Esophagus muscularis mucosa (tissue), 4 donors: ENCODE results near the gene ASTE1. TPM values are rescaled to one million over a fixed set of nuclear protein-coding genes. Genes with fewer than 3 reads are reported as not detected.

ENCODE experiments used
- DNase-seq: peaks from one replicate; pipeline ENCODE4 v3.0.0-alpha.2; 2017; ENCODE audit errors: extremely low spot score
- H3K27ac ChIP-seq, 4 donors: fragments of 200-600 bp; sonication (generic); replicated peaks in 1 of 4; 1 replicate in 3 of 4; 2 replicates in 1 of 4; pipeline ENCODE4 v1.5.1; 2016 to 2019; ENCODE audit warnings: mild to moderate bottlenecking in 1 of 4
- H3K27me3 ChIP-seq, 4 donors: fragments of 200-600 bp; sonication (generic); one replicate each; pipeline versions ENCODE4 v1.5.1 to v1.6.0; 2016 to 2019
- H3K36me3 ChIP-seq, 4 donors: fragments of 200-600 bp; sonication (generic); one replicate each; pipeline ENCODE4 v1.5.1; 2016 to 2019
- H3K4me1 ChIP-seq, 4 donors: fragments of 200-600 bp; sonication (generic); one replicate each; pipeline ENCODE4 v1.5.1; 2016 to 2019
- H3K4me3 ChIP-seq, 4 donors: fragments of 200-600 bp; sonication (generic); 1 replicate in 2 of 4; 2 replicates in 2 of 4; pipeline ENCODE4 v1.5.1; 2016 to 2019; ENCODE audit warnings: mild to moderate bottlenecking in 4 of 4, moderate library complexity in 1 of 4
- H3K9me3 ChIP-seq, 4 donors: fragments of 200-600 bp; sonication (generic); 1 replicate in 3 of 4; 2 replicates in 1 of 4; pipeline ENCODE4 v1.5.1; 2016 to 2019
- CTCF ChIP-seq, 3 experiments: fragments of 200-600 bp in 2 of 3; fragments of 450-650 bp in 1 of 3; sonication (generic) in 2 of 3; IDR thresholded peaks; one replicate each; pipeline ENCODE4 v1.5.1; 2017 to 2019; ENCODE audit warnings: antibody characterized with exemption in 3 of 3, mild to moderate bottlenecking in 2 of 3, moderate library complexity in 1 of 3
- EP300 ChIP-seq: sonication (generic); formaldehyde crosslinking; IDR thresholded peaks from one replicate; pipeline ENCODE4 v1.6.1; 2017; ENCODE audit warnings: antibody characterized with exemption
- POLR2A ChIP-seq: fragments of 450-650 bp; IDR thresholded peaks from one replicate; pipeline ENCODE4 v1.6.1; 2017; ENCODE audit warnings: antibody characterized with exemption, moderate library complexity, mild to moderate bottlenecking, low read depth
- POLR2AphosphoS5 ChIP-seq, 2 donors: sonication (generic); formaldehyde crosslinking; IDR thresholded peaks; one replicate each; pipeline ENCODE4 v1.6.1; 2017; ENCODE audit warnings: antibody characterized with exemption in 2 of 2
- WGBS: methylation state at CpG from one replicate; pipeline ENCODE4 v1.1.5; 2018; 5-methylcytosine and 5-hydroxymethylcytosine counted together
- intact Hi-C: fragments of 100-400 bp; cut with DNase I; formaldehyde crosslinking; loops from one replicate; pipeline ENCODE4 v1.15.1; 2023
- total RNA-seq, 4 donors: library from RNA; depleted of rRNA; stranded (reverse); fragments of >200 nt; gene quantifications; one replicate each; pipeline versions ENCODE4 v1.1.0 to v1.2.1, GENCODE V29; 2016

ASTE1 gene
- total RNA-seq, 4 donors from 2014 or later: 2.8 to 4.6 (median 4.1) TPM

GRCh38 chr3:131020122-131020693, 6.4 kb downstream of the ASTE1 start:
- Histone ChIP-seq H3K27me3 (no peaks in the 10 kb centered on the region), H3K27ac (no peak overlapping the region), H3K9me3 (no peaks in the 10 kb centered on the region), H3K36me3 (peaks cover 10 to 49% (median 25%) of the 10 kb centered on the region in 4 donors), H3K4me3 (no peak overlapping the region), H3K4me1 (peaks cover 8 to 53% (median 47%) of the 10 kb centered on the region in 4 donors)
- TF ChIP-seq CTCF (IDR thresholded peaks at IDR 0.05): no peak
- 85% methylated on average over 5 of the region's 5 CpGs for WGBS
- intact Hi-C loops: loop anchor here (10.0 kb wide), 1 partner anchor 275 kb away; the partner anchor contains the start of gene PIK3R4
- DNase-seq: no peak

GRCh38 chr3:131018970-131019369, 7.7 kb downstream of the ASTE1 start:
- Histone ChIP-seq H3K27me3 (no peaks in the 10 kb centered on the region), H3K36me3 (peaks cover 15 to 54% (median 36%) of the 10 kb centered on the region in 4 donors), H3K4me3 (no peak overlapping the region), H3K27ac (no peak overlapping the region), H3K9me3 (no peaks in the 10 kb centered on the region), H3K4me1 (peaks cover 8 to 41% (median 40%) of the 10 kb centered on the region in 4 donors)
- DNase-seq: no peak
- intact Hi-C loops: no loop called here
- 91% methylated on average over 3 of the region's 3 CpGs for WGBS
- no peak for TF ChIP-seq EP300
- no peak for TF ChIP-seq CTCF (IDR thresholded peaks at IDR 0.05)
- TF ChIP-seq POLR2A: no peak
- TF ChIP-seq POLR2AphosphoS5 (IDR thresholded peaks at IDR 0.05): no peak

- TF ChIP-seq CTCF (IDR thresholded peaks at IDR 0.05): no peak
- no peak for TF ChIP-seq EP300
- no peak for TF ChIP-seq POLR2AphosphoS5 (IDR thresholded peaks at IDR 0.05)
- TF ChIP-seq POLR2A: no peak
- Histone ChIP-seq H3K27ac (no peak overlapping the region), H3K36me3 (peaks cover 22 to 75% (median 49%) of the 10 kb centered on the region in 4 donors), H3K4me3 (no peak overlapping the region), H3K9me3 (no peaks in the 10 kb centered on the region), H3K4me1 (peaks cover 0 to 6% (median 5%) of the 10 kb centered on the region in 4 donors), H3K27me3 (no peaks in the 10 kb centered on the region)
- DNase-seq: no peak
- WGBS: 100% methylated on average over 1 of the region's 1 CpG
- intact Hi-C loops: no loop called here
These were observed 16.9 kb downstream of the ASTE1 start for GRCh38 chr3:131009698-131010097.

GRCh38 chr3:131008326-131008725, 18.3 kb downstream of the ASTE1 start:
- Histone ChIP-seq H3K36me3 (peaks cover 12 to 73% (median 43%) of the 10 kb centered on the region in 4 donors), H3K9me3 (no peaks in the 10 kb centered on the region), H3K4me3 (no peak overlapping the region), H3K27ac (no peak overlapping the region), H3K4me1 (peaks cover 0 to 6% (median 4%) of the 10 kb centered on the region in 4 donors), H3K27me3 (no peaks in the 10 kb centered on the region)
- TF ChIP-seq POLR2AphosphoS5 (IDR thresholded peaks at IDR 0.05) (no peak), POLR2A (no peak), CTCF (IDR thresholded peaks at IDR 0.05) (no peak), EP300 (no peak)
- DNase-seq: no peak
- intact Hi-C loops: no loop called here
- WGBS: 100% methylated on average over 1 of the region's 1 CpG

- intact Hi-C loops: no loop called here
- H3K4me3 ChIP-seq: no peak overlapping the region
- H3K36me3 ChIP-seq: peaks cover 12 to 72% (median 41%) of the 10 kb centered on the region in 4 donors
- H3K27ac ChIP-seq: no peak overlapping the region
- no peak for TF ChIP-seq POLR2A
- no peak for TF ChIP-seq EP300
- no peak for TF ChIP-seq CTCF (IDR thresholded peaks at IDR 0.05)
- TF ChIP-seq POLR2AphosphoS5 (IDR thresholded peaks at IDR 0.05): no peak
- H3K4me1 ChIP-seq: peaks cover 0 to 3% (median under 1%) of the 10 kb centered on the region in 4 donors
- no peak for DNase-seq
- no peaks in the 10 kb centered on the region for H3K9me3 ChIP-seq
- no peaks in the 10 kb centered on the region for H3K27me3 ChIP-seq
- WGBS: 99% methylated on average over 2 of the region's 2 CpGs
These were observed 18.8 kb downstream of the ASTE1 start for GRCh38 chr3:131007782-131008181.
